ENCODE results near the gene NAP1L5. TPM values are rescaled to one million over a fixed set of nuclear protein-coding genes. Genes with fewer than 3 reads are reported as not detected.

Gene NAP1L5
- total RNA-seq, 1 donor: 6.0 TPM

DNA sequence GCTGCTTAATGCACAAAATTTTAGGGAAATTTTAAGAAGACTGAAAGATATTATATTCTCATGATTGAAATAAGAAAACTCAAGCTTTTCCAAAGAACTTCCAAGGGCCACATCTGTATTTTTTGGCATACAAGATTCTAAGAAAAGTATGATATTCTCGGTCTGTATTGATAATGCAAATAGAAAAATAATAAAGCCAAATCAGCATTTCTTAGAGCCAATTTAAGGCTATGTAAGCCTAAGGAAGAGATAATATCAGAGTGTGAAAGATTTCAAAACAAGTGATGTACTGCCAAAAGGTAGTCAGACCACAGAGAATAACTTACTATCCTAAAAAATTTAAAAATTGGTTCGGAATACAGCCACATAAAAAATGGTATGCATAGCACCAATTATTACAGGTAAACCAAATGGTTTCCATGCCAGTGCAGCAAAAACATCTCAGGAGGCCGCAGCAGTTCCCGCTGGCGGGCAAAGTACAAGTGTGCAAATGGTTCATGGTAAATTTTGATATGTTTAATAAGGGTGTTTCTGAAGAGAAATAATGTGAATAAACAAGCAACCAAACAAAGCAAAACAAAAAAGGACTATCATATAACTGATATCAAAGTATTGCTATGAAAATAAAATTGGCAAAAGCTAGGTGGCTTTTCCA is 35.2 kb upstream of the NAP1L5 start:
- H3K4me3 ChIP-seq (ENCODE audit: low read depth, low read length): no peak overlapping the region
- no peak for DNase-seq (ENCODE audit: low read depth)
- TF ChIP-seq, protein P1, sequence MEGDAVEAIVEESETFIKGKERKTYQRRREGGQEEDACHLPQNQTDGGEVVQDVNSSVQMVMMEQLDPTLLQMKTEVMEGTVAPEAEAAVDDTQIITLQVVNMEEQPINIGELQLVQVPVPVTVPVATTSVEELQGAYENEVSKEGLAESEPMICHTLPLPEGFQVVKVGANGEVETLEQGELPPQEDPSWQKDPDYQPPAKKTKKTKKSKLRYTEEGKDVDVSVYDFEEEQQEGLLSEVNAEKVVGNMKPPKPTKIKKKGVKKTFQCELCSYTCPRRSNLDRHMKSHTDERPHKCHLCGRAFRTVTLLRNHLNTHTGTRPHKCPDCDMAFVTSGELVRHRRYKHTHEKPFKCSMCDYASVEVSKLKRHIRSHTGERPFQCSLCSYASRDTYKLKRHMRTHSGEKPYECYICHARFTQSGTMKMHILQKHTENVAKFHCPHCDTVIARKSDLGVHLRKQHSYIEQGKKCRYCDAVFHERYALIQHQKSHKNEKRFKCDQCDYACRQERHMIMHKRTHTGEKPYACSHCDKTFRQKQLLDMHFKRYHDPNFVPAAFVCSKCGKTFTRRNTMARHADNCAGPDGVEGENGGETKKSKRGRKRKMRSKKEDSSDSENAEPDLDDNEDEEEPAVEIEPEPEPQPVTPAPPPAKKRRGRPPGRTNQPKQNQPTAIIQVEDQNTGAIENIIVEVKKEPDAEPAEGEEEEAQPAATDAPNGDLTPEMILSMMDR (IDR thresholded peaks at IDR 0.05; ENCODE audit: insufficient read depth, low read length): no peak

GRCh38 chr4:88731381-88731780 is 33.8 kb upstream of the NAP1L5 start:
- no peak overlapping the region for H3K4me3 ChIP-seq (ENCODE audit: low read depth, low read length)
- TF ChIP-seq, protein P1 (IDR thresholded peaks at IDR 0.05; ENCODE audit: insufficient read depth, low read length): no peak
- no peak for DNase-seq (ENCODE audit: low read depth)

DNA sequence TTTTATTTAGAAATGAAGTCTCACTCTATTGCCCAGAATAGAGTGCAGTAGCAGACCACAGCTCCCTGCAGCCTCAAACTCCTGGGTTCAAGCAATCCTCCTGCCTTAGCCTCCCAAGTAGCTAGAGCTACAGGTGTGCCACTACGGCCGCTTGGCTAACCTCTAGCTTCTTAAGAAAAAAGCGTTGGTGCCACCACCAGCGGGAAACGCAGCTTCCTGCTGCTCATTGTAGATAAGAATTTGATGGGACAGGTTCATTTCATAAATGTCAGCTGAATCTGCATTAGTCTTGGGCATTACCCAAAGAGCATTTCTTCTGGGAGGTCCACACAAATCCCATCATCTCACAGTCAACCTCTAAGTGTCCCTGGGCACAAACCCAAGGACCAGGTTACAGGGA is 33.2 kb upstream of the NAP1L5 start:
- no peak for DNase-seq (ENCODE audit: low read depth)
- H3K4me3 ChIP-seq (ENCODE audit: low read depth, low read length): no peak overlapping the region
- TF ChIP-seq, protein P1 (IDR thresholded peaks at IDR 0.05; ENCODE audit: insufficient read depth, low read length): no peak

DNA sequence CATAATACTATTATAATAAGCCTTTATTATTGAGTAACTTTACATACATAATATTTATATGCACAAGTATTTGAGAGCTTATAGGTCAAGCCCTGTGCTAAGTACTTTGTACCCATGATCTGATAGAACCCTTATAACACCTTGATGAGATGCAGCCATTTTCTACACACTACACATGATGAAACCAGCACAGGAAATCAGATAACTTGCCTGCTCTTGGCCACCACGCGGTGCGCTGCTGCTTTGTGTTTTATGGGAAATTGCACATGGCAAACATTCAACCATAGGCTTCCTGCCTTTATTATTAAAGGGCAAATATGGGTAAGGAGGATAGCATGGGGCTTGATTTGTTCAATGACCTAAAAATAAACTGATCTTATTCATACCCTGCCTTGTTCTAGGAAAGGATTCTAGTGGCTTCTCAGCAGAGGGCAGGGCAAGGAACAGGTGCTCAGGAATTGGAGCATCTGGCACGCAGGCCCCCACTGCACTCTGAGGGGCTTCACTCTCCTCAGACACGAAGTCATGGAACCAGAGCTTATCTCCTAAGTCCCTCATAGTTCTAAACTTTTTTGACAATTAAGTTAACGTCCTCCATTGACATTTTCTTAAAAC is 31.6 kb upstream of the NAP1L5 start:
- no peak for DNase-seq (ENCODE audit: low read depth)
- no peak overlapping the region for H3K4me3 ChIP-seq (ENCODE audit: low read depth, low read length)
- TF ChIP-seq, protein P1 (IDR thresholded peaks at IDR 0.05; ENCODE audit: insufficient read depth, low read length): no peak

GRCh38 chr4:88728146-88728545 is 30.5 kb upstream of the NAP1L5 start:
- no peak overlapping the region for H3K4me3 ChIP-seq (ENCODE audit: low read depth, low read length)
- TF ChIP-seq, protein P1 (IDR thresholded peaks at IDR 0.05; ENCODE audit: insufficient read depth, low read length): no peak
- peak; percentile 16 for DNase-seq (ENCODE audit: low read depth)

- TF ChIP-seq, protein P1 (IDR thresholded peaks at IDR 0.05; ENCODE audit: insufficient read depth, low read length): no peak
- DNase-seq (ENCODE audit: low read depth): no peak
- H3K4me3 ChIP-seq (ENCODE audit: low read depth, low read length): no peak overlapping the region
Observed at GRCh38 chr4:88725986-88726385, 28.4 kb upstream of the NAP1L5 start.
